Measurements from ENCODE around the gene LRP1B.
"Not testable (repeated sequence)": the region's sequence is repeated elsewhere in the genome, so short reads cannot be mapped to it uniquely, and the experiment has no call there.

The LRP1B gene

GRCh38 chr2:141869572-141869971 lies 261.2 kb downstream of the LRP1B start:
- DNase-seq, result no peak

DNA sequence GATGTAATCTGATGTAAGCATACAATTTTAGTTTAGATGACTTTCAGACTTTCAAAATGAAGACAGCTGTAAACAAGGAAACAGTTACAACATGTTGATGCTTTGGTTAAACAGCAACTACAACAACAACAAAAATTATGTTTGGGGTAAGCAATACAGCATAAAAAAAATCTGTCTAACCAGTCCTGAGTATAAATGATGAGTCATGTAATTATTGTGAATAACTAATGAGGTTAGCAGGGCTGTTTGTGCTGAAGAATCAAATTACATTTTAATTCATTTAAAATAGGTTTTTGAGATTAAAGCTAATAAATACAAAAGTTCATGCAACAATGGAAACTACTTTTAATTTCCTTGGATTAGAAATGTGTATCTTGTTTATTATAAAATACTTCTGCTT lies 266.9 kb downstream of the LRP1B start:
- DNase-seq, result no peak

GRCh38 chr2:141856215-141856919 lies 274.4 kb downstream of the LRP1B start:
- DNase-seq, result peak; percentile 37

GRCh38 chr2:141848191-141848590 lies 282.6 kb downstream of the LRP1B start:
- DNase-seq, result peak; percentile 61

DNA sequence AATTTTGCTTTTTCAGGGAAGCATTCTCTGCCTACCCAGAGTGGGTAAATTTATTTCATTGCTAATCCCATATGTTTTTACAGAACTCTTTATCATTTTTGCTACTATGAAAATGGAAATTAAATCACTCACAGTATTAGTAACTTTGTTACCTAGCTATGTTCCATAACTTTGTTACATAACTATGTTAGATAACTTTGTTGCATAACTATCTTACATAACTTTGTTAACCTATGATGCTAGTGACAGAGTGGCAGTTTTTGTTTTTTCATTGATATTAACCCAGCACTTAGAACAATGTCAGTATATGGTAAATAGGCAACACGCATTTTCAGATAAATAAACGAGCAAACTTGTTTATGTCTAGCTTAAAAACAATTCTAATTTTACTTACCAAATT lies 286.6 kb downstream of the LRP1B start:
- DNase-seq, result no peak

DNA sequence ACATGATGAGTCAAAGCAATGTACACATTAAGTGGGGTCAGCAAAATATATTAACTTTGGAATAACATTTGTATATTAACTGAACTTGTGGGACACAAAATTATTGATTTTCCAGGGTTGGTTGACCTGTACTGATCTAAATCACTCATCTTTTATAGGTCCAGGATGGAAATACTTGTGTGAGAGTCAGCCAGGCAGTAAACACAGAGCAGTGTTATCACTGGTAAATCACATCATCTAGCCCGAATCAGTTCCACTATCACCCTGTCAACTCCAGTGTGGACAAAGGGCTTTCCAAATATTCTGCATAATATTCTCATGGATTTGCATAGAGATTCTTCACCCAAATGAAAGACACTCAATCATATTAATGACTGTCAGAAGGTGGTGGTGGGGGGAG lies 295.7 kb downstream of the LRP1B start:
- DNase-seq, result no peak

- DNase-seq, result no peak
These were observed 302.1 kb downstream of the LRP1B start for GRCh38 chr2:141828761-141829160.

- no peak for DNase-seq
These were observed 306.0 kb downstream of the LRP1B start for GRCh38 chr2:141824790-141825189.

DNA sequence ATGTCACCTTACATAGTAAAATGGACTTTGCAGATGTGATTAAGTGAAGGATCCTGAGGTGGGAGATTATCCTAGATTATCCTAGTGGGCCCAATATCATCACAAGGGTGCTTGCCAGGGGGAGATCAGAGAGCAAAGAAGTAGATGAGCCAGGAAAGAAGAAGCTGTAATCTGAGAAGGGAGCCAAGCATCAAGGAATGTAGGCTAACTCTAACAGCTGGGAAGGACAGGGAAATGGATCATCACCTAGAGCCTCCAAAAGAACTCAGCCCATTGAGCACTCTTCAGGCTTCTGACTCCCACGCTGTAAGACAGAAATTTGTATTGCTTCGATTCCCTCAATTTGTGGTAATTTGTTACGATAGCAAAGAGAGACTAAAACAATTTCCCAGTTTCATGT lies 309.9 kb downstream of the LRP1B start:
- DNase-seq, result peak; percentile 41

- DNase-seq, result not testable (repeated sequence)
These were observed 315.5 kb downstream of the LRP1B start for GRCh38 chr2:141815320-141815719.

DNA sequence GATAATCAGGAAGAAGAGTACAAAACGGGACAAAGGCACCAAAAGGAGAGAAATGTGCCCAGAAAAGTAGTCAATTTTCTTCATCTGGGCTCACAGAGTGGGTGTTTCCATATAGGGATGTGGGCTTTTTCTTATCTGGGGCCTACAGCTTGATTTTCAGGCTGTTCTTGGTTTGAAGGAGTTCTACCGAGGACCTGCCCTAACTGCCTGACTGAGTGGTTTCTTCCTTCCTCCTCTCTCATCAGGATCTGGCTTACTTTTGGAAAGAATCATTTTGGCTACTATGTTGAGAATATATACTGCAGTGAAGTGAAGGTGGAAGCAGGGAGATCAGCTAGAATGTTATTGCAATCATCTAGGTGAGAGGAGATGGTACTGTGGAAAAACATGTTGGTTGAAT lies 316.7 kb downstream of the LRP1B start:
- DNase-seq, result no peak

GRCh38 chr2:141810148-141810547 lies 320.7 kb downstream of the LRP1B start:
- no peak for DNase-seq

GRCh38 chr2:141806090-141806489 lies 324.7 kb downstream of the LRP1B start:
- no peak for DNase-seq

GRCh38 chr2:141805302-141805701 lies 325.5 kb downstream of the LRP1B start:
- no peak for DNase-seq

- DNase-seq, result no peak
These were observed 334.4 kb downstream of the LRP1B start for GRCh38 chr2:141796449-141796848.

- DNase-seq, result no peak
These were observed 339.3 kb downstream of the LRP1B start for GRCh38 chr2:141791521-141791920.

DNA sequence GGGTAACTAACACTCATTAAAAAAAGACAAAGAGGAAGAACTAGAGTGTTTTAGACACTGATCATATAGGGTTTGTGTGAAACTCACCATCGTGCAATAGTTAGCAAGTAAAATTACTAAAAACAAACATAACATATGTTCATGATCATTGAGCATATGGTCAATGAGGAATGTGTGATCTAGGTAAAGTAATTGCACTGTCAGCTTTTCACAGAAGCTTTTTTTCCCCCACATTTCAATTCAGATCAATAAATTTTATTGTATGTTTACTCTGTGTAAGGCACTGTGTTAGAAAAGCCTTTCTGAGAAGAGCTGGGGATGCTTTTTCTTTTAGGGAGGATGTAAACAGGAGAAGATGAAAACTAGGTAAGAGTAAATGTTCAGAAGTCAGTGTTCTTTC lies 348.2 kb downstream of the LRP1B start:
- DNase-seq, result peak; percentile 54

GRCh38 chr2:141778315-141778835 lies 352.4 kb downstream of the LRP1B start:
- peak; percentile 22 for DNase-seq

- DNase-seq, result no peak
These were observed 360.3 kb downstream of the LRP1B start for GRCh38 chr2:141770530-141770929.

DNA sequence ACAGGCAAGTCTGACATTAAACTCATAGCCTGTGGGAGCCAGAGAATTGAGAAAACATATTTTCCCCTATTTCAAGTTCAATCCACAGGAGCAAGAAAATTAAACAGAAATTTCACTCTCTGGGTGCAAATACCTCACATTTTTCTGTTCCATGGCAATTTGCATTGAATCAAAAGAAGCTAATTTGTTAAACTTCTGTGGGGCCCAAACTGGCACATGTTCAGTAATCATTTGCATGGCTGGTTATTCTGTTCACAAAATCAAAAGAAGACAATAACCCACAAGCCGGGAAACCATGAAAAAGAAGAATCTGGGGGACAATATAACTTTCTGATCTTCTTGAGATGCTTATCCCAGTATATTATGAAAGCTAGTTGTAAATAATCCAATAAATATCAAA lies 363.1 kb downstream of the LRP1B start:
- DNase-seq, result no peak

GRCh38 chr2:141767051-141767450 lies 363.8 kb downstream of the LRP1B start:
- no peak for DNase-seq

- peak; percentile 82 for DNase-seq
These were observed 364.6 kb downstream of the LRP1B start for GRCh38 chr2:141766225-141766624.

GRCh38 chr2:141748616-141749015 lies 382.2 kb downstream of the LRP1B start:
- DNase-seq, result no peak

- DNase-seq, result no peak
These were observed 389.2 kb downstream of the LRP1B start for GRCh38 chr2:141741652-141742051.
